ENCODE measurements around the gene ABCA1.
A peak's percentile ranks its signal among the peaks of the same experiment; 100 is the strongest.

Gene ABCA1

GRCh38 chr9:104879555-104880309, 48.2 kb downstream of the ABCA1 start:
- intact Hi-C loops (cut with DNase I), result no loop called here
- no peak for DNase-seq

- intact Hi-C loops (cut with DNase I), result no loop called here
- DNase-seq, result no peak
Measured at GRCh38 chr9:104876587-104876986, 51.4 kb downstream of the ABCA1 start.

GRCh38 chr9:104875897-104876296, 52.1 kb downstream of the ABCA1 start:
- intact Hi-C loops (cut with DNase I), result no loop called here
- no peak for DNase-seq

- no peak for DNase-seq
- intact Hi-C loops (cut with DNase I), result no loop called here
Measured at GRCh38 chr9:104875320-104875719, 52.6 kb downstream of the ABCA1 start.

GRCh38 chr9:104873489-104873850, 54.5 kb downstream of the ABCA1 start:
- DNase-seq, result no peak
- intact Hi-C loops (cut with DNase I), result no loop called here

GRCh38 chr9:104872656-104873488, 55.1 kb downstream of the ABCA1 start:
- intact Hi-C loops (cut with DNase I), result no loop called here
- DNase-seq, result peak in 15 of 42 donors; percentile 17 to 73 (median 37)

GRCh38 chr9:104871961-104872527, 55.9 kb downstream of the ABCA1 start:
- intact Hi-C loops (cut with DNase I), result no loop called here
- no peak for DNase-seq

- intact Hi-C loops (cut with DNase I), result loop anchor here (5.0 kb wide), 1 partner anchor 52 kb away; no protein-coding TSS in a partner anchor
- no peak for DNase-seq
Measured at GRCh38 chr9:104869811-104870210, 58.1 kb downstream of the ABCA1 start.

- DNase-seq, result peak in 37 of 42 donors; percentile 6 to 76 (median 49)
- intact Hi-C loops (cut with DNase I), result loop anchor here (5.0 kb wide), 1 partner anchor 53 kb away; no protein-coding TSS in a partner anchor
Measured at GRCh38 chr9:104868687-104869404, 59.1 kb downstream of the ABCA1 start.

GRCh38 chr9:104868303-104868686, 59.7 kb downstream of the ABCA1 start:
- no peak for DNase-seq
- intact Hi-C loops (cut with DNase I), result loop anchor here (5.0 kb wide), 1 partner anchor 54 kb away; no protein-coding TSS in a partner anchor

- no peak for DNase-seq
- intact Hi-C loops (cut with DNase I), result loop anchor here (5.0 kb wide), 1 partner anchor 56 kb away; no protein-coding TSS in a partner anchor
Measured at GRCh38 chr9:104866191-104866590, 61.8 kb downstream of the ABCA1 start.

GRCh38 chr9:104864675-104865104, 63.3 kb downstream of the ABCA1 start:
- intact Hi-C loops (cut with DNase I), result loop anchor here (5.0 kb wide), 2 partner anchors 58 to 293 kb away; no protein-coding TSS in a partner anchor
- no peak for DNase-seq

GRCh38 chr9:104863180-104863883, 64.6 kb downstream of the ABCA1 start:
- DNase-seq, result peak; percentile 21 to 85 (median 62)
- intact Hi-C loops (cut with DNase I), result loop anchor here (5.0 kb wide), 1 partner anchor 294 kb away; no protein-coding TSS in a partner anchor

- DNase-seq, result peak in 1 of 42 donors; percentile 10
- intact Hi-C loops (cut with DNase I), result loop anchor here (5.0 kb wide), 1 partner anchor 296 kb away; no protein-coding TSS in a partner anchor
Measured at GRCh38 chr9:104861397-104861796, 66.6 kb downstream of the ABCA1 start.

GRCh38 chr9:104860263-104860662, 67.7 kb downstream of the ABCA1 start:
- intact Hi-C loops (cut with DNase I), result loop anchor here (5.0 kb wide), 1 partner anchor 297 kb away; no protein-coding TSS in a partner anchor
- DNase-seq, result no peak

- intact Hi-C loops (cut with DNase I), result no loop called here
- no peak for DNase-seq
Measured at GRCh38 chr9:104858846-104859245, 69.1 kb downstream of the ABCA1 start.

- intact Hi-C loops (cut with DNase I), result no loop called here
- no peak for DNase-seq
Measured at GRCh38 chr9:104858271-104858670, 69.7 kb downstream of the ABCA1 start.

- no peak for DNase-seq
- intact Hi-C loops (cut with DNase I), result no loop called here
Measured at GRCh38 chr9:104856413-104856941, 71.5 kb downstream of the ABCA1 start.

All from head of caudate nucleus (tissue), 42 donors.